ENCODE data around the gene PFDN2. TPM values are rescaled to one million over a fixed set of nuclear protein-coding genes. Genes with fewer than 3 reads are reported as not detected.
"Not testable (repeated sequence)": the region's sequence is repeated elsewhere in the genome, so short reads cannot be mapped to it uniquely, and the experiment has no call there.

PFDN2 gene
- total RNA-seq, 1 donor from 2014 or later = 42.7 TPM

- DNase-seq = no peak
Observed at GRCh38 chr1:161138431-161138830, 20.6 kb upstream of the PFDN2 start.

- DNase-seq = no peak
Observed at GRCh38 chr1:161137881-161138280, 20.0 kb upstream of the PFDN2 start.

GRCh38 chr1:161133220-161133740 is 15.4 kb upstream of the PFDN2 start:
- DNase-seq = no peak

- peak; percentile 97 for DNase-seq
Observed at GRCh38 chr1:161132410-161133219, 14.8 kb upstream of the PFDN2 start, which contains the start of gene DEDD. TSS of gene DEDD (minus strand) at chr1:161132667. CDS start at chr1:161124462, 8,205 bp downstream.

- DNase-seq = peak; percentile 37
Observed at GRCh38 chr1:161131523-161132409, 13.9 kb upstream of the PFDN2 start.

GRCh38 chr1:161130266-161130665 is 12.4 kb upstream of the PFDN2 start:
- DNase-seq = peak; percentile 54

- no peak for DNase-seq
Observed at GRCh38 chr1:161128591-161129420, 11.0 kb upstream of the PFDN2 start.

- no peak for DNase-seq
Observed at GRCh38 chr1:161127649-161128048, 9.8 kb upstream of the PFDN2 start.

- no peak for DNase-seq
Observed at GRCh38 chr1:161122967-161123366, 5.1 kb upstream of the PFDN2 start.

GRCh38 chr1:161121834-161122233 is 4.0 kb upstream of the PFDN2 start:
- DNase-seq = no peak

- DNase-seq = no peak
Observed at GRCh38 chr1:161121042-161121650, 3.3 kb upstream of the PFDN2 start.

GRCh38 chr1:161119092-161119903 is 1.5 kb upstream of the PFDN2 start:
- peak; percentile 77 for DNase-seq

- not testable (repeated sequence) for DNase-seq
Observed at GRCh38 chr1:161115961-161116360, 1.9 kb downstream of the PFDN2 start.

- peak; percentile 93 for DNase-seq
Observed at GRCh38 chr1:161115132-161115711, 2.6 kb downstream of the PFDN2 start.

GRCh38 chr1:161114556-161114955 is 3.3 kb downstream of the PFDN2 start:
- no peak for DNase-seq

- no peak for DNase-seq
Observed at GRCh38 chr1:161113915-161114314, 3.9 kb downstream of the PFDN2 start.

- no peak for DNase-seq
Observed at GRCh38 chr1:161111527-161111926, 6.3 kb downstream of the PFDN2 start.

- no peak for DNase-seq
Observed at GRCh38 chr1:161111117-161111516, 6.7 kb downstream of the PFDN2 start.

- DNase-seq = no peak
Observed at GRCh38 chr1:161106431-161106830, 11.4 kb downstream of the PFDN2 start.

GRCh38 chr1:161100556-161100955 is 17.3 kb downstream of the PFDN2 start:
- no peak for DNase-seq

Data from dermis blood vessel endothelial cell (primary cell).